ENCODE results near the gene CCDC3.

- TF ChIP-seq POLR2A (IDR thresholded peaks at IDR 0.05), result no peak
- TF ChIP-seq CTCF (IDR thresholded peaks at IDR 0.05), result no peak
These were observed 103.2 kb downstream of the CCDC3 start for GRCh38 chr10:12898271-12898670.
